ENCODE data around the gene MYOZ1.
"Not testable (repeated sequence)": the region's sequence is repeated elsewhere in the genome, so short reads cannot be mapped to it uniquely, and the experiment has no call there.

Gene MYOZ1

DNA sequence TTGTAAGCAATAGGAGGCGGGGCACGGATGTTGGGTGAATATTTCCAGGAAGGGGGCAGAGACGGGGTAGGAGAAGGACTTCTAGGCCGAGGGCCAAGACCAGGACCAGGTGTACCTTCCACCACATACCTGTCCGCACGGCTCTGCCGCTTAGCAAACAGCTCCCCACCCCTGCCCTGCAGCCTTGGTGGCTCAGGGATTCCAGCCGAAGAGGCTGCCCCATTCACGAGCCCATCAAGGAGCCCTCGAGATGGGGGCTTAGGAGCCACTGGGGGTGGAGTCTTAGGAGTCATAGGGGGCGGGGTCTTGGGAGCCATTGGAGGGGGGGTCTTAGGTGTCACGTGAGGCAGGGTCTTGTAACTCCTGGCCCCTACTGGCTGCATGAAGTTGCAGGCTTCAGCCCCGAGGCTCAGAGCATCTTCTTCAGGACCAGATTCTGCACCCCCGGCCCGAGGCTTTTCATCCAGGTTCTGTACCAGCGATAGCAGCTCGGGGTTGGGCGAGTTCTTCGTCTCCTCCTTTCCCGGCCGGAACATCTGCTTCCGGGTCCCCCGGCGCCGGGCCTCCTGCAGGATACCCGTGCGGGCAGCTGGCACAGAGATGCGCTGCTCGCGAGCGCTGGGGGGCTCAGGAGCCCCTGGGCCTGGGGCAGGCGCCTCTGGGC lies 6.1 kb upstream of the MYOZ1 start:
- peak; percentile 8 for DNase-seq

DNA sequence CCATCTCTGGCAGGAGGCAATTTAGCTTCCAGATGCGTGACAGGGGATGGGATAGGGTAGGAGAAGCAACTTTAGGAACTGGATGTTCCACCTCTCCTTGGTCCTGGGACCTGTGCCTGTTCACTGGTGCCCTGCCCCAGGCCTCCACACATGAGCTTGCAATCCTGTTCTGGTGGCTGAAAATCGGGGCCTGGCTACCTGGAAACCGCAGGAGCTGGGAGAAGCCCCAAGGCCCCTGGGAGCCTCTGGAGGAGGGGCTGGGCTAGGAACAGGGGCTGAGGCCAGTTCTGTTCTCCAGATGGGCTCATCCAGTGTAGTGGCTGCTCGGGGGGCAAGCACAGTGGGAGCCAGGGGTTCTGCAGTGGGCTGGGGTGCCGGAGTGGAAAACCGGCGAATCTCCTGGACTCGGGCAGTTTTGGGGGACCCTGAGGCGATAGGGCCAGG lies 5.3 kb upstream of the MYOZ1 start:
- no peak for DNase-seq

DNA sequence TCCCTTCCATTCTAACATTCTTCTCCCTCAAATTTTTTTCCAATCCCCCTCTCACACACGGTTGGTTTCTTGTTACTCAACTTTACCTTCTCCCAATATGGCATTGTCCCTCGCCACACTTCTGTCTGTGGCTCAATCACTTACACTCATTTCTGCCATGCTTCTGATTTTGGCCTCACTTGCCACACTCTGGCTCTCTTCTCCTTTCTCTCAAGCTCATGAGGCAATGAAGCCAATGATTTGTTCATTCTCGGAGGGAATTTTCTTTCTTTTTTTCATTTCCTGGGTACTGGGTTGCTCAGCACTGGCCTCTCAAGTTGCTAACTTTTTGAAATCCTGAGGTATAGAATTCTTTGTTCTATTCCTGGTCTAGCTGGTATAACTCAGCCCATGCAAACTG lies 4.0 kb upstream of the MYOZ1 start:
- DNase-seq = no peak

DNA sequence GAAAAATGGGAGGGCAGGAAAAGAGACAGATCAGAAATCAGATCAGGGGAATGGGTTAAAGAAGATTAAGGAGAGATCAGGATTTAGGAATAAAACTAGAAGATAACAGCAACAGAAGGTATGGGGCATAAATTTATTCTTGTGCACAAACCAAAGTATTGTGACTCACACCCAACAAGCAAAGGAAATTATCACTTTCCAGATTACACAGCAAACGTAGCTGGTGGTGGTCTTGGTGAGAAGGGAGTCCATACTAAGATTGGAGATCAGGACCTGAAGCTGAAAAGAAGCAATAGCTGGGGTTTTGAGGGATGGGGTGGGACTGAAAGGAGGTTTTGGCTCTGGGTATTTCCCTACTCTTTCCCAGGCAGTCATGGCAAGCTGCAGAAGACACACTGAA lies 3.5 kb upstream of the MYOZ1 start:
- no peak for DNase-seq

DNA sequence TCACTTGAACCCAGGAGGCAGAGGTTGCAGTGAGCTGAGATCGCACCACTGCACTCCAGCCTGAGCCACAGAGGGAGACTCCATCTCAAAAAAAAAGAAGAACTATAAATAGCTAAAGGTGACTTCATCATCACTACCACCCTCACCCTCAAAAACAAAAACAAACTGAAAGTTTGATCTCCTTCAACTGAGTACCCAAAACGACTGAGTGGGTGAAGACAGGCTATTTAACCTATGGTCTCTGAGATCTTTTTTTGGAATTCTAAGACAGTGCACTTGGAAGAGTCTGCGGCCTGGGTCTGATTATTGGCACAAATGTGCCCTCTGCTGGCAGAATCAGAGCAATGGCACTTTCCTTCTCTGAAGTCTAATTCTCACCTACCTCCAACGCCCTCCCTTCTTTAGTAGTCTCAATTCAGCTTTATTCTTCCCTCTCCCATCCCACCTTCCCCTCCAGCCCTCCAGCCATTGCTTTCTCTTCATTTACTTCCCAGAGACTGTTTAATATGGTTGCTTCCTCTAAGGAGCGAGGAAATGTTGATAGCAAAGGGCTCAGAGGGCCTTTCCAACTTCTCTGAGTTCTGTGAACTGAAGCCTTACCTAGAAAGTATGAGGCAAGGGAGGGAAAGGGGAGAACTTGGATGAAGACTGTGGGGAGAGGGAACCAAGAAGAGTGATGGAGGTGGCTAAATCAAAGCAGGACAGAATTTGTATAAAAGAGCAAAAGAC lies 2.9 kb upstream of the MYOZ1 start:
- peak; percentile 32 for DNase-seq

DNA sequence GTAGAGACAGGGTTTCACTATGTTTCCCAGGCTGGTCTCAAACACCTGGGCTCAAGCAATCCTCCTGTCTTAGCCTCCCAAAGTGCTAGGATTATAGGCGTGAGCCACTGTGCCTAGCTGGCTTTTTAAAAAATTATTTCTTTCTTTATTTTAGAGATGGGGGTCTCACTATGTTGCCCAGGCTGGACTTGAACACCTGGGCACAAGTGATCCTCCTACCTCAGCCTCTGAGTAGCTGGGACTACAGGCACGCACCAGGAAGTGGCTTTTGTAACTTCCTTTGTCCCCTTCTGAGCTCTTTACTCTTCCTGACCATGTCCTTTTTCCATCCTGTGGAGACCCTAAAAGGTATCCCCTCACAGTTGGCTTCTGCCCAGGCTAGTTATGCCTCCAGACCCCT lies 2.1 kb upstream of the MYOZ1 start:
- no peak for DNase-seq

DNA sequence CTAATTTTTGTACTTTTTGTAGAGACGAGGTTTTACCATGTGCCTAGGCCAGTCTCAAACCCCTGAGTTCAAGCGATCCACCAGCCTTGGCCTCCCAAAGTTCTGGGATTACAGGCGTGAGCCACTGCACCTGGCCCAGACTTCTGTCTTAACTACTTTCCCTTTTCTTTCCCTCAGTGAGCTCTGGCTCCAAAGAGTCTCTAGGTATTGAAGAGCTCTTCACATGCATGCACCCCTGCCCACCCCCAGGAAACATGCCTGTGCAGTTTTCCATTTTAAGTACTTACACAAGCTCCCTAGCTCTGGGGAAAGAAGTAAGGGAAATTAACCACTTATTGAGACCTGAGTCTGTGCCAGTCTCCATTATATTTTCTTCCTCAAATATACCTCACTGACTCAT lies 2.0 kb downstream of the MYOZ1 start:
- DNase-seq = no peak

DNA sequence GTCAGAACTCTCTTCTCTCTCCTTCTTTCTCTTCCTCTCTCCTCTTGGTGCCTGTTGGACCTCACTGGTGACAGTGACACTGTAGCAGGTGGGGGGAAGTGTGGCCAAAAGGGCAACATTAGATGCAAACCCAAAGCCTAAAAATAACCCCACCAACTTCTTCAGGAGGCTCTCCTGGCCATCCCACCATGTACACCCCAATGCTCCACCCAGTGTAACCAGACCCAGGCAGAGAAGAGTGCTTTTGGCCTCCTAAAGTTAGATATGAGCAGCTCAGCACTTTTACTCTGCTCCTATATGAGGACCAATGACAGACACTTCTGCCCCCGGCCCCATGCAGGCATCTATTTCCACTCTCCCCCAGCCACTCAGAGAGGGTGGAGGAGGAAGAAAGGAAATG lies 5.5 kb downstream of the MYOZ1 start:
- DNase-seq = no peak

DNA sequence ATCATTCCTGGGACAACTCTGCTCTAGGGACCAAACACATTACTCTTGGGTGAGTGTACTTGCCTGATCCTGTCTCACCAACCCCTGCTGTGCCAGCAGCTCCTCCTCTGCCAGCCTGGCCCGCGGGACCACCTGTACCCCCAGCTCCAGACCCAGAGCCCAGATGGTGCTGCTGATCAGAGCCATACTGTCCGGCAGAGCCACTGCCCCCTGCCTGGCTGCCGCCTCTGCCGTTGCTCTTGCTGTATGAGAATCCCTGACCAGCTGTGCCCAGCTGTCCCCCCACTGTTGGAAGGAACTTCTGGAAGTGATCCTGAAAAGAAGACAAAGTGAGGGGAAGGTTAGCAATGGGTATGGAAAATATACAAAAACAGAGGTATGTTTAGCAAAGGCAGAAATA lies 6.9 kb downstream of the MYOZ1 start:
- no peak for DNase-seq

DNA sequence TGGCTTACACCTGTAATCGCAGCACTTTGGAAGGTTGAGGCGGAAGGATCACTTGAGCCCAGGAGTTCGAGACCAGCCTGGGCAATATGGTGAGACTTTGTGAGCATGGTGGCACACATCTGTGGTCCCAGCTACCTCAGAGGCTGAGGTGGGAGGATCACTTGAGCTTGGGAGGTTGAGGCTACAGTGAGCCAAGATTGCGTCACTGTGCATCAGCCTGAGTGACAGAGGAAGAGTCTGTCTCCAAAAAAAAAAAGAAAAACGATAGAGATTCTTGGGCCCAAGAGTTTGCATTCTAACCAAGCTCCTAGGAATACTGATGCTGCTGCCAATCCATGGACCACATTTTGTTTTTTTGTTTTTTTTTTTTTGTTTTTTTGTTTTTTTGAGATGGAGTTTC lies 12.1 kb downstream of the MYOZ1 start:
- no peak for DNase-seq

DNA sequence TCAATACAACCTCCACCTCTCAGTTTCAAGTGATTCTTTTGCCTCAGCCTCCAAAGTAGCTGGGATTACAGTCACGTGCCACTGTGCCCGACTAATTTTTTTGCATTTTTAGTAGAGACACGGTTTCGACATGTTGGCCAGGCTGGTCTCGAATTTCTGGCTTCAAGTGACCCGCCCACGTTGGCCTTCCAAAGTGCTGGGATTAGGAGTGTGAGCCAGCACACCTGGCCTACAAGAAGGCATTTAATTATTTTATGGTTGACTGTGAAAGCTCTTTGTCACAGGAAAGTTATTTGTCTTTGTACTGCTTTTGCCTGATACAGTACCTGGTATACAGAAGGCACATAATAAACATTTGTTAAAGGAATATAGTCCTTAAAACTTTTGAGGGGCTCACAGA lies 12.9 kb downstream of the MYOZ1 start:
- no peak for DNase-seq

DNA sequence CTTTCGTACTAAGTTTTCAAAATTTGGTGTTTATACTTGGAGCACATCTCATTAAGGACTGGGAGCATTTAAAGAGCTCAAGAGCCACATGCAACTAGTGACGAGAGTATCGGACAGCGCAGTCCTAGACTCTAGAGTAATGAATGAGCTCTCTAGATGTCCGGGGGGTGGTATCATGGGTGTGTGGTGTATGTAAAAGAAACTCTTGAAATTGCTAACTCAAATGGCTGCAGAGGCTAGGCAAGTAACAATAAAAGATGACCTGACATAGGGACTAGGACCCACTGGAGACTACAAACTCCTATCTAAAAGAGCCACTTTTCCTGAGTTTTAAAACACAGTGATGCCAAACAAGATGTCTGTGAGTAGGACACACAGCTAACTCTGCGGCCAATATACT lies 14.0 kb downstream of the MYOZ1 start:
- DNase-seq = no peak

DNA sequence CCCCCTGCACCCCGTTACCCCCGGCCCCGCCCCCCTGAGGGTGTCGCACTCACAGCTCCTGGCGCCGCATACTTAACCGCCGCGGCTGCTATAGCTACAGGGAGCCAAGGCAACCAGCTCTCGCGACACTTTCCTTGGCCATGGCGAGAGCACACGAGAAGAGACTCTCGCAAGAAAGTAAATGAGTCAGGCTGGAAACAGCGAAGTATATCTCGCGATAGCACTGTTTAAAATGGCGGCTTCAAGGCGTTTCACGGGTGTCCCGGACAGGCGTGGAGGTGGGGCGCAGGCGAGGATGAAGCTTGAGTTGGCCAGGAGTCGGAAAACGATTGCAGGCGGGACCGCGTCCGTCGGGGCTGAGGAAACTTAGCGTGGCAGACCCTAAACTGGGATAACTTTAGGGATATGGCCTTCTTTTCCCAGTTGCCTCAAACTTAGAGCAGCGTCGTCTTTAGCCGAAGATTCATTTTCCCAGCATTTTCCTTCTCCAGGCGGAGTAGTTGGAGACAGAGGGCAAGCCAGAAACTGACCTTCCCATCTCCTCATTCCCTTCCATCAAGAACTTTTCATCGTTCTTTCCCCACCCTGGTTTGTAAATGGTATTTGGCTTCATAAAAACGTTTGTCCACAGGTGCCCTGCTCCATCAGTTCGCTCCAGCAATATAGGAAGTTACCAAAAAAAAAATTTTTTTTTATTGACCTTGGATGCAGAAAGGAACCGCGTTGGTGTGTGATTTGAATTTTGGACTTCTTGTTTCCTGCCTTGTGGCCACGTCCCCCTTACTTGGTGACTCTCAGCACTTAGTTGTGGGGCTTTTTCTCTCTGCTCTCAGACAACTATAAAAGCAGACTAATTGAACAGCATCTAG lies 15.2 kb downstream of the MYOZ1 start:
- DNase-seq = peak; percentile 89

DNA sequence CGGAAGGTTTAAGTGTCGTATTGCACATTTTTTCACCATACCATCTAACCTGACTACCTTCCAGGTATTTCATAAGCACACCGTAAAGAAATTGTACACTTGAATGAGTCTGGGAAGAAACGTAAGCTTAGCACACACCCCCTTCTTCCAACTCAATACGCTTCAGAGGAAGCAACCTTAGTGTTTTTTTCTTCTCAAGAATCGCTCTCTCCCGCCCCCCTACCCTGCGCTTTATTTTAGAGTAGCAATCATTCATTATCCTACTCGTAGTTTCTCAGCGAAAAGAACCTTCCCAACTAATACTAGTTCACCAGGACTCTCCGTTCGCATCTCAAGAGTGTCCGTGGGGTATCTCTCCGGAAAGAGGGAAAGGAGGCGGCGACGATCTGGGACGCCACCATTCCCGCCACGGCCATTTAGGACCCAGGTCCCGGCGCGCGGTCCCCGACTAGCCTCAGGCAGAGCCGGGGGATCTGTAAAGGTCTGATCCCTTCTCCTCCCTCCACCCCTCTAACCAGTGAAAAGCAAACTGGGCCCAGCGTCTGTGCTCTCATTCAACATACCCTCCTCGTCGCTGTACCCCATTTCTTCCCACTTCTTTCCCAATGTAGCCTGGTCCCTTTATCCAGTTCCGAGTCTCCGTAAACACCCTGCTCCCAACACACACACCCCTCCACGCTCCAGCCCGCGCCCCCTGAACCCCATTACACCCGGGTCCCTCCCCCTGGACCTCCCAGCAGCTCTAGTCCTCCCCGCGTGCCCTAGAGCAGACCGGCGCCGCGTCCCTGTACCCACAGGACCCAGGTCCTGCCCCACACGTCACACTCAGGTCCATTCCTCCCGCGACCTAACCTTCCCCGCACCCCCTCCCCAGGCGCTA lies 16.0 kb downstream of the MYOZ1 start:
- no peak for DNase-seq

DNA sequence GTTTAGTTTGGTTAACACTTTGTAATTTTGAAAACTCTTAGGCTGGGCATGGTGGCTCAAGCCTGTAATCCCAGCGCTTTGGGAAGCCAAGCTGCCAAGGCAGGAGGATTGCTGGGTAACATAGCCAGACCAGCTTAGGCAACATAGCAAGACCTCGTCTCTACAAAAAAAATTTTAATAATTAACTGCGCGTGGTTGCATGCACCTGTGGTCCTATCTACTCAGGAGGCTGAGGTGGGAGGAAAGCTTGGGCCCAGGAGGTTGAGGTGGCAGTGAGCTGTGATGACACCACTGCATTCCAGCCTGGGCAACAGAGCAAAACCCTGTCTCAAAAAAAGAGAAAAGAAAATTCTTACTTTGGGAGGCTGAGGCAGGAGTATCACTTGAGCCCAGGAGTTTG lies 18.2 kb downstream of the MYOZ1 start:
- no peak for DNase-seq

DNA sequence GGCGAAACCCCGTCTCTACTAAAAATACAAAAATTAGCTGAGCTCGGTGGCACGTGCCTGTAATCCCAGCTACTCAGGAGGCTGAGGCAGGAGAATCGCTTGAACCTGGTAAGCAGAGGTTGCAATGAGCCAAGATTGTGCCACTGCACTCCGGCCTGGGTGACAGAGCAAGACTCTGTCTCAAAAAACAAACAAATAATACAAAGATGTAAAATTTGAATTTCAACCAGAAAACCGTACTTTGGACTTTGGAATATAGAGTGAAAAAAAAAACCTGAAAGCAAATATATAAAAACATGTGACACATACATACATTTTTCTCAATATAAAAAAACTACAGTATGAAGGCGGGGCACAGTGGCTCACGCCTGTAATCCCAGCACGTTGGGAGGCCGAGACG lies 20.3 kb downstream of the MYOZ1 start:
- DNase-seq = not testable (repeated sequence)

DNA sequence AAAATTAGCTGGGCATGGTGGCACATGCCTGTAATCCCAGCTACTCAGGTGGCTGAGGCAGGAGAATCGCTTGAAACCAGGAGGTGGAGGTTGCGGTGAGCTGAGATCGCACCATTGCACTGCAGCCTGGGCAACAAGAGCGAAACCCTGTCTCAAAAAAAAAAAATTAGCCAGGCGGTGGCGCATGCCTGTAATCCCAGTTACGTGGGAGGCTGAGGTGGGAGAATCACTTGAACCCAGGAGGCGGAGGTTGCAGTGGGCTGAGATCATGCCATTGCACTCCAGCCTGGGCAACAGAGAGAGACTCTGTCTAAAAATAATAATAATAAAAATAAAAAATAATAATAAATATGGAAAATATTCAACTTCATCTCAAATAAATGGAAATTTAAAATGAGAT lies 24.1 kb downstream of the MYOZ1 start:
- not testable (repeated sequence) for DNase-seq

DNA sequence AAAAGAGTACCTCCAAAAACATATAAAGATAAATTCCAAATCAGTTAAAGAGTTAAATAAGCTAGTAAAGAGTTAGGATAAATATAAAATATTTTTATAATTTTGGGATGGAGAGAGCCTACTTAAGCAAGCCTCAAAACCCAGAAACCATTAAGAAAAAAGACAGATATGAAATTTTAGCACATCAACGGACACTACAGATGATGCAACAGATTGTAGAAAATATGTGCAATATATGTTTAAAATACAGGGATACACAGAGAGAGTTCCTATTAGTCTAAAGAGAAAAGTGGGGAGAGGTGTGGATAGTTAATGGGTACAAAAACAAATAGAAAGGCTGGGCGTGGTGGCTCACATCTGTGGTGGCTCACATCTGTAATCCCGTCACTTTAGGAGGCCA lies 26.6 kb downstream of the MYOZ1 start:
- DNase-seq = no peak

DNA sequence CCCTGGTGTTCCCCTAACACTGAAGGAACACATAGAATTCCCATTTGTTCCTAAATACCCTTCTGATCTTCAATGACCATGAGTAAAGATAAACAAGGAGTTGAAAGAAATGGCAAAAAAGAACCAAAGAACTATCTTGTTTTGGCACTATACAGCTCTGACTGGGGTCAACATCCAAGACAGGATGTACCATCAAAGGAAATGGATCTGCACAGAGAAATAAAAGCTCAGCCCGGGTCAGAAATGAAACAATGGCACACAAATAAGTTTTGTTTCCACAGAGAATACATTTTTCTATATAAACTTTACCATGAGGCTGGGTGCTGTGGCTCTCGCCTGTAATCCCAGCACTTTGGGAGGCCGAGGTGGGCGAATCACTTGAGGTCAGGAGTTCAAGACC lies 32.2 kb downstream of the MYOZ1 start:
- no peak for DNase-seq

DNA sequence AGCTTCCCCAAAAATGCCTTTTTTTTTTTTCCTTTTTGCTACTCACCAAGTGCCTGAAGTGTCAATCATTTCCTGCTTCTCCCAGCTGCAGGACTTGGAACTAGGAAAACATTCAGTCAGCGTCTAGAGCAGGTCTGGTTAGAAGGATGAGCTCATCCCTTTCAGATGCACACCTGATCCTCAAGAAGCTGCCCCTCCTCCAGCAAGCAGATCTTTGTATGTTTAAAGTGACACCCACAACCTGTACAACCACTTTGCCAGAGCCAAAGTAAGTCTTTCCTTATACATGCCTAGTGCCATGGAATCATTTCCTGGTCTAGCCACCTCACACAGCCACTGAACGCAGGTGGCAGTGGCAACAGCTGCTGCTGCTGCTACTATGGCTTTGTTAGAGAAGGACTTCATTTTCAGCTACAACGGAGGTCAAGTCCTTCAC lies 39.8 kb downstream of the MYOZ1 start:
- DNase-seq = no peak

DNA sequence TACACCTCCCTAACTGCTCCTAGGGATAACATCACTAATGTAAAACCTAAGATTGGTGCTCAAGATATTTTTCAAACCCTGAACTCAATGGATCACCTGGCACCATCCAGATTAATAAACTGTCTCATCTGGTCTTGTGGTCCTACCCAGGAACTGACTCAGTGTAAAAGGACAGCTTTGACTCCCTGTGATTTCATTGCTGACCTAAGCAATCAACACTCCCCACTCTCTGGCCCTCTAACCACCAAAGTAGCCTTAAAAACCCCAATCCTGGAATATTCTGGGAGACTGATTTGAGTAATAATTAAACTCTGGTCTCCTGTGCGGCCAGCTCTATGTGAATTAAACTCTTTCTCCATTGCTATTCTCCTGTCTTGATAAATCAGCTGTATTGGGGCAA lies 43.9 kb downstream of the MYOZ1 start:
- no peak for DNase-seq

DNA sequence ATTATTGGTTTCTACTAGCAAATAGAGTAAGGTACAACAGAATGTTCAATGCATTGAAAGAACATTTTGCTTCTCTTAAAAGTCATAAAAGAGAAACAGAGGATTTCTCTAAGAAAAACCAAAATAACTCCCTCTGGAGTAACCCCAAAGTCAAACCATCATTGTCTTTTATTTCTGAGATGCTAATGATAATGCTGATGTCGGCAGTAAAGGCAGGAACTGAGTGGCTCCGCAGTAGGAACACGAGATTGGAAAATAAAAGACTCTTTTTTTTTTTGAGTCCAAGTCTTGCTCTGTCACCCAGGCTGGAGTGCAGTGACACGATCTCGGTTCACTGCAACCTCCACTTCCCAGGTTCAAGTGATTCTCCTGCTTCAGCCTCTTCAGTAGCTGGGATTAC lies 47.5 kb downstream of the MYOZ1 start:
- DNase-seq = no peak

DNA sequence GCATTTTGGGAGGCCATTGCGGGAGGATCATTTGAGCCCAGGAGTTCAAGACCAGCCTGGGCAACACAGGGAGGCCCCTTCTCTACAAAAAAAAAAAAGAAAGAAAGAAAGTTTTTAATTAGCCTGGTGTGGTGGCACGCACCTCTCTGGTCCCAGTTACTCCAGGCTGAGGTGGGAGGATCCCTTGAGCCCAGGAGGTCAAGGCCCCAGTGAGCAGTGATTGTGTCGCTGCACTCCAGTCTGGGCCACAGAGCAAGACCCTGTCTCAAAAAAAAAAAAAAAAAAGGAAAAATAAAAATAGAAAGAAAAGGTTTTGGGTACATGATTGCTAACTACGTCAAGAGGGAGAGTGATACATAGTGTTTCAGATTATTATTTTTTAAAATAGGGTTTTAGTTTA lies 48.2 kb downstream of the MYOZ1 start:
- no peak for DNase-seq

Data from effector CD8-positive, alpha-beta T cell (primary cell).